ENCODE data around the gene TXNRD2. TPM values are rescaled to one million over a fixed set of nuclear protein-coding genes. Genes with fewer than 3 reads are reported as not detected.

Gene TXNRD2
- total RNA-seq, 1 experiment from 2014 or later: 19.7 TPM

GRCh38 chr22:19859861-19860510 lies 81.6 kb downstream of the TXNRD2 start:
- H4K20me1 ChIP-seq (ENCODE audit: insufficient read depth): no peaks in the 10 kb centered on the region
- no peak for TF ChIP-seq ZFX (IDR thresholded peaks at IDR 0.05)
- no peak for TF ChIP-seq EGR1 (IDR thresholded peaks at IDR 0.05; ENCODE audit: low read depth)
- no peak for TF ChIP-seq SIN3A (IDR thresholded peaks at IDR 0.05; ENCODE audit: low read depth)
- TF ChIP-seq CBX3 (IDR thresholded peaks at IDR 0.05; ENCODE audit: low read depth): no peak
- no peak for TF ChIP-seq EZH2phosphoT487 (IDR thresholded peaks at IDR 0.05; ENCODE audit: borderline replicate concordance)
- TF ChIP-seq ZNF274 (IDR thresholded peaks at IDR 0.05; ENCODE audit: low read depth, low read length): no peak
- no peak for TF ChIP-seq RAD21 (IDR thresholded peaks at IDR 0.05; ENCODE audit: low read depth)
- TF ChIP-seq CTCF (IDR thresholded peaks at IDR 0.05 in 2 of 3, conservative IDR thresholded peaks at IDR 0.05 in 1 of 3; ENCODE audit: borderline replicate concordance in 1 of 3, insufficient read depth in 1 of 3, low read depth in 2 of 3, low read length in 2 of 3): no peak
- TF ChIP-seq ATF3 (IDR thresholded peaks at IDR 0.05): no peak
- TF ChIP-seq ELF1 (IDR thresholded peaks at IDR 0.05; ENCODE audit: borderline replicate concordance, low read depth): no peak
- no peak for TF ChIP-seq TCF7L2 (IDR thresholded peaks at IDR 0.05; ENCODE audit: borderline replicate concordance, extremely low read depth, insufficient read depth, insufficient read length)
- no peak for TF ChIP-seq FOSL1 (IDR thresholded peaks at IDR 0.05; ENCODE audit: low read depth)
- ATAC-seq (no peak), DNase-seq (ENCODE audit: low read depth, low spot score) (no peak)
- H3K4me2 ChIP-seq (ENCODE audit: low read length): no peak overlapping the region
- no TSS peak for BruUV-seq (replicated peaks)
- no peaks in the 10 kb centered on the region for H3K36me3 ChIP-seq (ENCODE audit: control insufficient read depth in 1 of 2, insufficient read depth in 2 of 2, low read length in 2 of 2)
- intact Hi-C loops (cut with micrococcal nuclease): loop anchor here (5.0 kb wide), 1 partner anchor 93 kb away; no protein-coding TSS in a partner anchor
- H3K4me1 ChIP-seq (ENCODE audit: control insufficient read depth in 1 of 2, insufficient read depth in 2 of 2, low read length in 2 of 2): peaks cover 9 to 15% of the 10 kb centered on the region in 2 experiments
- no peaks in the 10 kb centered on the region for H3K9me2 ChIP-seq (ENCODE audit: insufficient read depth)
- RAD21 ChIA-PET (ENCODE audit: low non-redundant PET in 1 of 2, low total read pairs in 2 of 2, uncharacterized antibody in 2 of 2, unreplicated experiment in 2 of 2): no interaction called here
- H3K27me3 ChIP-seq (ENCODE audit: insufficient read depth, low read length): no peaks in the 10 kb centered on the region
- POLR2A ChIA-PET: no interaction called here
- no peak overlapping the region for H3K4me3 ChIP-seq (replicated peaks in 1 of 2; ENCODE audit: low read depth in 1 of 2, low read length in 2 of 2)
- H3K27ac ChIP-seq (ENCODE audit: low read depth, low read length): no peak overlapping the region
- H3K9ac ChIP-seq (ENCODE audit: low read length): no peak overlapping the region
- no peak overlapping the region for H2AFZ ChIP-seq (ENCODE audit: low read depth, low read length, poor library complexity, severe bottlenecking)
- peaks cover 13% of the 10 kb centered on the region for H3K79me2 ChIP-seq (ENCODE audit: insufficient read depth, low read length)
- CTCF ChIA-PET: no interaction called here
- no peaks in the 10 kb centered on the region for H3K9me3 ChIP-seq (ENCODE audit: control insufficient read depth in 1 of 2, insufficient read depth in 1 of 2, low read depth in 1 of 2, low read length in 2 of 2)

Data from HCT116 (cell line).